RWPE2 (cell line): ENCODE measurements around the gene CHCHD1.

Source experiments
- ATAC-seq: fragments of 200-7000 bp; cut with Tn5 transposase; 3 replicates; pipeline ENCODE4 v1.9.1; 2021; ENCODE audit warnings: low read depth
- DNase-seq: peaks from one replicate; pipeline ENCODE4 v3.0.0-alpha.2; 2020; ENCODE audit warnings: low spot score
- H3K27ac ChIP-seq: fragments of 450-650 bp; 2 replicates; pipeline ENCODE4 v1.5.1; 2017; ENCODE audit warnings: mild to moderate bottlenecking; ENCODE audit not compliant: poor library complexity, severe bottlenecking
- H3K27me3 ChIP-seq: fragments of 250-450 bp; sonication (Bioruptor Pico); 2 replicates; pipeline ENCODE4 v1.5.1; 2021; ENCODE audit warnings: mild to moderate bottlenecking, moderate library complexity; ENCODE audit not compliant: insufficient read depth, poor library complexity, severe bottlenecking
- H3K36me3 ChIP-seq: fragments of 250-450 bp; sonication (Bioruptor Pico); 2 replicates; pipeline ENCODE4 v1.5.1; 2020; ENCODE audit warnings: low read depth, mild to moderate bottlenecking, moderate library complexity
- H3K4me1 ChIP-seq: fragments of 250-450 bp; sonication (Bioruptor Pico); 2 replicates; pipeline ENCODE4 v1.5.1; 2021; ENCODE audit warnings: mild to moderate bottlenecking, moderate library complexity; ENCODE audit not compliant: insufficient read depth, poor library complexity, severe bottlenecking
- H3K4me3 ChIP-seq: fragments of 250-450 bp; sonication (Bioruptor Pico); 2 replicates; pipeline ENCODE4 v1.5.1; 2021; ENCODE audit warnings: mild to moderate bottlenecking, moderate library complexity; ENCODE audit not compliant: severe bottlenecking
- H3K9me3 ChIP-seq: fragments of 250-450 bp; sonication (Bioruptor Pico); 2 replicates; pipeline ENCODE4 v1.5.1; 2021; ENCODE audit warnings: mild to moderate bottlenecking, moderate library complexity; ENCODE audit not compliant: severe bottlenecking
- TF ChIP-seq, protein P1 (sequence below): fragments of 450-650 bp; IDR thresholded peaks from one replicate; pipeline ENCODE4 v1.5.1; 2017; ENCODE audit warnings: mild to moderate bottlenecking, moderate library complexity; ENCODE audit not compliant: poor library complexity, severe bottlenecking

Gene CHCHD1

DNA sequence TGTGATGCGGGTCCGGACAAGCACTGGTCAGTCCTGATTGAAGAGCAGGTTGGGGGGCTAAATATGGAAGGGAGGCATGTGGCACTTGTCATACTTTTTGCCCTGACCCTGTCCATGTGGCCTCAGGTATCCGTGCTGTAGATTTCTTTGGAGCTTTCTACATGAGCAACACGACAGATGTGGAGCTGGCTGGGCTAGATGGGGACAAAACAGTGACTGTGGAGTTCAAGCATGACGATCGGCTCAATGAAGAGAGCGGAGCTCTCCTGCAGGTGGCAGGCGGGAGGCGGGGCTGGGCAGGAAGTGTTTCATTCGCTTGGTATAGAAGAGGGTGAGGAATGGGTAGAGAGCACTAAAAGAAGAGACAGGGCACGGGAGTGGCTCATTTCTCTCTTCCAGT, 13.0 kb upstream of the CHCHD1 start:
- H3K27ac ChIP-seq: no peak overlapping the region
- H3K4me3 ChIP-seq: no peak overlapping the region
- peaks cover 3% of the 10 kb centered on the region for H3K4me1 ChIP-seq
- H3K36me3 ChIP-seq: peaks cover 76% of the 10 kb centered on the region
- no peaks in the 10 kb centered on the region for H3K27me3 ChIP-seq
- no peak for ATAC-seq
- no peak for DNase-seq
- TF ChIP-seq, protein P1, sequence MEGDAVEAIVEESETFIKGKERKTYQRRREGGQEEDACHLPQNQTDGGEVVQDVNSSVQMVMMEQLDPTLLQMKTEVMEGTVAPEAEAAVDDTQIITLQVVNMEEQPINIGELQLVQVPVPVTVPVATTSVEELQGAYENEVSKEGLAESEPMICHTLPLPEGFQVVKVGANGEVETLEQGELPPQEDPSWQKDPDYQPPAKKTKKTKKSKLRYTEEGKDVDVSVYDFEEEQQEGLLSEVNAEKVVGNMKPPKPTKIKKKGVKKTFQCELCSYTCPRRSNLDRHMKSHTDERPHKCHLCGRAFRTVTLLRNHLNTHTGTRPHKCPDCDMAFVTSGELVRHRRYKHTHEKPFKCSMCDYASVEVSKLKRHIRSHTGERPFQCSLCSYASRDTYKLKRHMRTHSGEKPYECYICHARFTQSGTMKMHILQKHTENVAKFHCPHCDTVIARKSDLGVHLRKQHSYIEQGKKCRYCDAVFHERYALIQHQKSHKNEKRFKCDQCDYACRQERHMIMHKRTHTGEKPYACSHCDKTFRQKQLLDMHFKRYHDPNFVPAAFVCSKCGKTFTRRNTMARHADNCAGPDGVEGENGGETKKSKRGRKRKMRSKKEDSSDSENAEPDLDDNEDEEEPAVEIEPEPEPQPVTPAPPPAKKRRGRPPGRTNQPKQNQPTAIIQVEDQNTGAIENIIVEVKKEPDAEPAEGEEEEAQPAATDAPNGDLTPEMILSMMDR: no peak
- H3K9me3 ChIP-seq: no peaks in the 10 kb centered on the region

DNA sequence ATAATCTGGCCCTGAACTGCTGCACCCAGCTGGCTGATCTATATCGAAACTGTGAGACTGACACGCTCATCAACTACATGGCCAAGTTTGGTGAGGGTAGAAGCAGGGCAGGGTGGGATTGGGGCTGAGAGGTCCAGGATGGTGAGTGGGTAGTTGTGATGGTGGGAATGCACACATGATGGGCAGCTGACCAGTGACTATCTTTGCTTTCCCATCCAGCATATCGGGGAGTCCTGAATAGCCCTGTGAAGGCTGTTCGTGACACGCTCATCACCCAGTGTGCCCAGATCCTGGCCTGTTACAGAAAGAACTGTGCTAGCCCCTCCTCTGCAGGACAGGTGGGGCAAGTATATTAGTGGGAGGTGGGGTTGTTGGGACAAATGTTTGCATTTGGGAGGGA, 12.5 kb upstream of the CHCHD1 start:
- Histone ChIP-seq H3K27ac (no peak overlapping the region), H3K4me1 (peaks cover 3% of the 10 kb centered on the region), H3K4me3 (no peak overlapping the region), H3K27me3 (no peaks in the 10 kb centered on the region), H3K36me3 (peaks cover 72% of the 10 kb centered on the region), H3K9me3 (no peaks in the 10 kb centered on the region)
- TF ChIP-seq, protein P1: no peak
- DNase-seq (no peak), ATAC-seq (no peak)

DNA sequence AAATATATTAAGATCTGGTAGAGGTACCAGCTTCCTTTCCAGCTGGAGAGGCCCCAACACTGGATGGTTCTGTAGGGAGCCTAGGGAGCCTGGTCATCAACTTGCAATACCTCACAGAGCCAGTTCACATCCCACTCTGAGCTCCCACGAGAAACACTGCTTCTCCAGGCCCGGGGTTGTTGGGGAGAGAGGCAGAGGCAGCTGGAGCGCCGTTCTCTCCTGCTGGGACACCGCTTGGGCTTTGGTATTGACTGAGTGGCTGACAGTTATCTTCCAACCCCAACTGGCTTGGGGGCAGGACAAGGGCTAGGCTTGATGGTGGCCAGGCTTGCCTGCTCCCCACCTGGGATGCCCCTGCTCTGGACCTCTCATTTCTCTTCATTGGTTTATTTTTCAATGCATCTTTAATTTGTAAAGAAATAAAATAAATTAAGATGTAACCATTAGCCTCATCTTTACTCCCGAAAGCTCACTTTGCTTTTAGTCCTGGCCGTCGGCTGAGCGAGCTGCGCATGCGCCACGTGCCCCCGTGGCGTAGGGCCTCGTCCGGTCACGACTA, 10.0 kb upstream of the CHCHD1 start:
- no peak for DNase-seq
- ATAC-seq: peak; percentile 2; the same call in 1 of the 3 replicates
- Histone ChIP-seq H3K9me3 (no peaks in the 10 kb centered on the region), H3K4me1 (peaks cover 10% of the 10 kb centered on the region), H3K36me3 (peaks cover 72% of the 10 kb centered on the region), H3K4me3 (peak overlapping the region; percentile 52), H3K27ac (peak overlapping the region; percentile 90), H3K27me3 (no peaks in the 10 kb centered on the region)
- TF ChIP-seq, protein P1: no peak

DNA sequence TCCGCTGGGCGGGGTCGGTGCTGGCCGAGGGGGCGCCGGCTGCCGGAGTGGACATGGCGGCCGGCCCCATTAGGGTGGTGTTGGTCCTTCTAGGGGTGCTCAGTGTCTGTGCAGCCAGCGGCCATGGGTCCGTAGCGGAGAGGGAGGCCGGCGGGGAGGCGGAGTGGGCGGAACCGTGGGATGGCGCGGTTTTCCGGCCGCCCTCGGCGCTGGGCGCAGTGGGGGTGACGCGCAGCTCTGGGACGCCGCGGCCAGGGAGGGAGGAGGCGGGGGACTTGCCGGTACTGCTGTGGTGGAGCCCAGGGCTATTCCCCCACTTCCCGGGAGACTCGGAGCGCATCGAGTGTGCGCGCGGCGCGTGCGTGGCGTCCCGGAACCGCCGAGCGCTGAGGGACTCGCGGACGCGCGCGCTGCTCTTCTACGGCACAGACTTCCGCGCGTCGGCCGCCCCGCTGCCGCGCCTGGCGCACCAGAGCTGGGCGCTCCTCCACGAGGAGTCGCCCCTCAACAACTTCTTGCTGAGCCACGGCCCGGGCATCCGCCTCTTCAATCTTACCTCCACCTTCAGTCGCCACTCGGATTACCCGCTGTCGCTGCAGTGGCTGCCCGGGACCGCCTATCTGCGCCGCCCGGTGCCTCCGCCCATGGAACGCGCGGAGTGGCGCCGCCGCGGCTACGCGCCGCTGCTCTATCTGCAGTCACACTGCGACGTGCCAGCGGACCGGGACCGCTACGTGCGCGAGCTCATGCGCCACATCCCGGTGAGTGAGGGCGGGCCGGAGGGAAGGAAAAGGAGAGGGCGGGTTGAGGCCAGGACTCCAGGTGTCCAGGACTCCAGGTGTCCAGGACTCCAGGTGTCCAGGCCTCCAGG, 9.3 kb upstream of the CHCHD1 start:
- Histone ChIP-seq H3K36me3 (peaks cover 73% of the 10 kb centered on the region), H3K27me3 (no peaks in the 10 kb centered on the region), H3K9me3 (no peaks in the 10 kb centered on the region), H3K27ac (peak overlapping the region; percentile 90), H3K4me1 (peaks cover 10% of the 10 kb centered on the region), H3K4me3 (peak overlapping the region; percentile 52)
- TF ChIP-seq, protein P1: no peak
- peak; percentile 63 for ATAC-seq
- DNase-seq: peak; percentile 87
